ENCODE measurements around the gene AHNAK2. TPM values are rescaled to one million over a fixed set of nuclear protein-coding genes. Genes with fewer than 3 reads are reported as not detected.

The AHNAK2 gene
- total and polyA plus RNA-seq, 2 donors (not counting 1 experiment from before 2014, with no cell fraction given) = not detected

GRCh38 chr14:104984056-104984894 lies 6.1 kb upstream of the AHNAK2 start:
- no peak for ATAC-seq (ENCODE audit: low read depth)
- Histone ChIP-seq H3K36me3 (replicated peaks in 1 of 2; ENCODE audit: control extremely low read depth in 1 of 2, control insufficient read depth in 1 of 2, extremely low read depth in 1 of 2, insufficient read depth in 2 of 2, low read length in 1 of 2) (no peaks in the 10 kb centered on the region), H3K9me3 (ENCODE audit: control extremely low read depth in 1 of 3, control insufficient read depth in 2 of 3, insufficient read depth in 1 of 3, low read length in 2 of 3) (no peaks in the 10 kb centered on the region), H3K4me2 (replicated peaks; ENCODE audit: low read depth, low read length, poor library complexity, severe bottlenecking) (no peak overlapping the region), H2AFZ (ENCODE audit: insufficient read depth, low read depth, low read length, poor library complexity, severe bottlenecking) (no peak overlapping the region), H3K9ac (ENCODE audit: low read length) (no peak overlapping the region), H3K27me3 (replicated peaks in 1 of 4; ENCODE audit: control extremely low read depth in 1 of 4, control insufficient read depth in 3 of 4, insufficient read depth in 4 of 4, low read length in 3 of 4) (peaks cover 0 to 13% (median 6%) of the 10 kb centered on the region in 4 experiments), H3K4me3 (ENCODE audit: control extremely low read depth in 1 of 5, extremely low read depth in 1 of 5, insufficient read depth in 1 of 5, low read depth in 2 of 5, low read length in 4 of 5) (no peak overlapping the region), H3K4me1 (ENCODE audit: control insufficient read depth in 2 of 2, insufficient read depth in 2 of 2, low read length in 2 of 2) (peaks cover 7 to 13% of the 10 kb centered on the region in 2 donors), H3K79me2 (ENCODE audit: control insufficient read depth, insufficient read depth, low read length) (no peaks in the 10 kb centered on the region), H4K20me1 (ENCODE audit: control insufficient read depth, insufficient read depth, low read length, poor library complexity, severe bottlenecking) (no peaks in the 10 kb centered on the region), H3K27ac (ENCODE audit: low read length in 2 of 2) (no peak overlapping the region)
- TF ChIP-seq EZH2 (IDR thresholded peaks at IDR 0.05; ENCODE audit: borderline replicate concordance, insufficient read depth, low read depth, low read length, poor library complexity, severe bottlenecking) (no peak), CTCF (IDR thresholded peaks at IDR 0.05) (no peak)
- CTCF ChIA-PET = interaction anchor here (1.0 to 3.7 kb wide), 4 partner anchors 11 to 106 kb away, joined by 4 to 29 read pairs (median 4); partner anchors contain the start of gene CDCA4
- Mint-ChIP-seq H3K27ac (peak overlapping the region; percentile 67), H3K4me1 (peaks cover 7% of the 10 kb centered on the region), H3K4me3 (peak overlapping the region; percentile 74), H3K9me3 (ENCODE audit: insufficient read depth) (no peaks in the 10 kb centered on the region), H3K27me3 (peaks cover 11% of the 10 kb centered on the region)
- intact Hi-C loops (cut with micrococcal nuclease) = loop anchor here (2.0 kb wide), 4 partner anchors 51 to 183 kb away; partner anchors contain the start of gene ZBTB42
- 92% methylated on average over 14 of the region's 15 CpGs for WGBS (ENCODE audit: insufficient coverage)
- POLR2A ChIA-PET = interaction anchor here (2.0 kb wide), 1 partner anchor 37 kb away, joined by 14 read pairs; the partner anchor contains the start of gene CDCA4
- peak; percentile 20 for DNase-seq

- H3K9me3 Mint-ChIP-seq (ENCODE audit: insufficient read depth) = no peaks in the 10 kb centered on the region
- H3K4me1 Mint-ChIP-seq = peaks cover 7% of the 10 kb centered on the region
- DNase-seq = peak; percentile 25
- H3K9ac ChIP-seq (ENCODE audit: low read length) = no peak overlapping the region
- TF ChIP-seq EZH2 (IDR thresholded peaks at IDR 0.05; ENCODE audit: borderline replicate concordance, insufficient read depth, low read depth, low read length, poor library complexity, severe bottlenecking) (no peak), CTCF (IDR thresholded peaks at IDR 0.05) (no peak)
- H3K4me3 Mint-ChIP-seq = peak overlapping the region; percentile 47
- no peak overlapping the region for H3K27ac ChIP-seq (ENCODE audit: low read length in 2 of 2)
- H3K4me1 ChIP-seq (ENCODE audit: control insufficient read depth in 2 of 2, insufficient read depth in 2 of 2, low read length in 2 of 2) = peaks cover 12 to 17% of the 10 kb centered on the region in 2 donors
- intact Hi-C loops (cut with micrococcal nuclease) = no loop called here
- 92% methylated on average over 9 of the region's 12 CpGs for WGBS (ENCODE audit: insufficient coverage)
- H3K27ac Mint-ChIP-seq = no peak overlapping the region
- no peaks in the 10 kb centered on the region for H3K79me2 ChIP-seq (ENCODE audit: control insufficient read depth, insufficient read depth, low read length)
- H3K36me3 ChIP-seq (replicated peaks in 1 of 2; ENCODE audit: control extremely low read depth in 1 of 2, control insufficient read depth in 1 of 2, extremely low read depth in 1 of 2, insufficient read depth in 2 of 2, low read length in 1 of 2) = no peaks in the 10 kb centered on the region
- ATAC-seq (ENCODE audit: low read depth) = no peak
- ChIA-PET POLR2A (no interaction called here), CTCF (interaction anchor here (1.4 to 3.7 kb wide), 2 partner anchors 10 to 62 kb away, joined by 5 to 29 read pairs; no protein-coding TSS in a partner anchor)
- H4K20me1 ChIP-seq (ENCODE audit: control insufficient read depth, insufficient read depth, low read length, poor library complexity, severe bottlenecking) = no peaks in the 10 kb centered on the region
- no peak overlapping the region for H3K4me2 ChIP-seq (replicated peaks; ENCODE audit: low read depth, low read length, poor library complexity, severe bottlenecking)
- H3K4me3 ChIP-seq (ENCODE audit: control extremely low read depth in 1 of 5, extremely low read depth in 1 of 5, insufficient read depth in 1 of 5, low read depth in 2 of 5, low read length in 4 of 5) = no peak overlapping the region
- peaks cover 0 to 19% (median 9%) of the 10 kb centered on the region in 4 experiments for H3K27me3 ChIP-seq (replicated peaks in 1 of 4; ENCODE audit: control extremely low read depth in 1 of 4, control insufficient read depth in 3 of 4, insufficient read depth in 4 of 4, low read length in 3 of 4)
- H2AFZ ChIP-seq (ENCODE audit: insufficient read depth, low read depth, low read length, poor library complexity, severe bottlenecking) = no peak overlapping the region
- H3K27me3 Mint-ChIP-seq = peaks cover 19% of the 10 kb centered on the region
- no peaks in the 10 kb centered on the region for H3K9me3 ChIP-seq (ENCODE audit: control extremely low read depth in 1 of 3, control insufficient read depth in 2 of 3, insufficient read depth in 1 of 3, low read length in 2 of 3)
Measured at GRCh38 chr14:104983231-104983721, 5.1 kb upstream of the AHNAK2 start.
